SU-DHL-6 (cell line): ENCODE results near the gene ZDHHC18.

Source experiments
- H2AFZ ChIP-seq: fragments of 200-600 bp; sonication (generic); 2 replicates; pipeline ENCODE4 v1.6.1; 2014; ENCODE audit warnings: low read depth, mild to moderate bottlenecking, moderate library complexity, mixed read lengths, antibody characterized with exemption, low read length; ENCODE audit not compliant: severe bottlenecking
- H3F3A ChIP-seq: fragments of 200-600 bp; shearing (Covaris generic); 2 replicates; pipeline ENCODE4 v1.6.0; 2016; ENCODE audit warnings: antibody characterized with exemption, mild to moderate bottlenecking; ENCODE audit not compliant: insufficient read depth
- H3K27ac ChIP-seq: fragments of 200-600 bp; sonication (generic); 2 replicates; pipeline ENCODE4 v1.5.1; 2016; ENCODE audit warnings: low read depth, mild to moderate bottlenecking, low read length, moderate library complexity, mixed read lengths
- H3K27me3 ChIP-seq: fragments of 200-600 bp; sonication (generic), shearing (Covaris generic); 2 replicates; pipeline ENCODE4 v1.6.0; 2014; ENCODE audit warnings: mild to moderate bottlenecking, low read length
- H3K36me3 ChIP-seq: fragments of 200-600 bp; sonication (generic); 2 replicates; pipeline ENCODE4 v1.6.1; 2014; ENCODE audit warnings: mild to moderate bottlenecking, low read length, mixed read lengths
- H3K4me2 ChIP-seq: fragments of 300-600, 200-600 bp; shearing (Covaris generic), sonication (generic); 2 replicates; pipeline ENCODE4 v1.6.0; 2014; ENCODE audit warnings: low read length, low read depth, mild to moderate bottlenecking; ENCODE audit not compliant: poor library complexity, severe bottlenecking
- H3K4me3 ChIP-seq: fragments of 200-600 bp; sonication (generic); 2 replicates; pipeline ENCODE4 v1.5.1; 2014; ENCODE audit warnings: antibody characterized with exemption, low read length, mild to moderate bottlenecking, mixed read lengths; ENCODE audit not compliant: insufficient read depth, poor library complexity, severe bottlenecking
- H3K79me2 ChIP-seq: fragments of 200-600 bp; sonication (generic); 2 replicates; pipeline ENCODE4 v1.6.1; 2014; ENCODE audit warnings: mild to moderate bottlenecking, low read length, moderate library complexity; ENCODE audit not compliant: insufficient read depth
- H3K9ac ChIP-seq: fragments of 200-600 bp; sonication (generic); 2 replicates; pipeline ENCODE4 v1.7.0; 2014; ENCODE audit warnings: mild to moderate bottlenecking, low read length
- H3K9me2 ChIP-seq: fragments of 200-600 bp; sonication (generic); replicated peaks from 2 replicates; pipeline ENCODE4 v1.6.1; 2014; ENCODE audit warnings: low read length; ENCODE audit not compliant: insufficient read depth
- H3K9me3 ChIP-seq: fragments of 200-600 bp; sonication (generic); 2 replicates; pipeline ENCODE4 v1.6.1; 2014; ENCODE audit warnings: low read length, mixed read lengths; ENCODE audit not compliant: insufficient read depth
- H4K20me1 ChIP-seq: fragments of 200-600 bp; sonication (generic); 2 replicates; pipeline ENCODE4 v1.6.1; 2014; ENCODE audit warnings: low read depth, mild to moderate bottlenecking, antibody characterized with exemption, low read length, moderate library complexity, mixed read lengths
- EZH2phosphoT487 ChIP-seq: fragments of 200-600 bp; sonication (generic), shearing (Covaris generic); conservative IDR thresholded peaks from 2 replicates; pipeline ENCODE4 v1.6.1; 2018; ENCODE audit warnings: mild to moderate bottlenecking, antibody characterized with exemption, low read length, moderate library complexity, mixed read lengths
- TF ChIP-seq, protein P1 (sequence below): fragments of 200-600 bp; sonication (generic); IDR thresholded peaks from one replicate; pipeline ENCODE4 v1.5.1; 2017; ENCODE audit warnings: antibody characterized with exemption, mild to moderate bottlenecking, low read length, moderate library complexity; ENCODE audit not compliant: insufficient read depth, poor library complexity, severe bottlenecking

ZDHHC18 gene

DNA sequence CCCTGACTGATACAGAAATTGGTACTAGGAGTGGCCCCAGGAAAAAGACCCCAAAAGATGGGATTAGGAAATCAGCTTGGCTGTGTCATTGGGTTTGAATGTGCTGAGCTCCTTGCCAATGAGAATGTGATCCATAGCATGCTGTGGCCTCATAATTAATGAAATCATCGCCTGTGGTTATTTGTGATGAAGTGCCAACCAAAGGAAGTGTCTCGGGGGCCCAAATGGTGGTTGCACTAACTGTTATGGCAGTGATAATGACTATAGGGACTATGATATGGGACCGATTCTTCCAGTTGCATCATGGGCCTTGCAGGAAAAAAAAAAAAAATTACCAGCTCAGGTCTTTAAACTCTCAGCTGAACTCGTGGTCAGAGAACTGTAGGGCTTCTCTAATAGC is 15.4 kb upstream of the ZDHHC18 start:
- H3K27ac ChIP-seq = no peak overlapping the region
- H3K9ac ChIP-seq = no peak overlapping the region
- H3K79me2 ChIP-seq = no peaks in the 10 kb centered on the region
- no peaks in the 10 kb centered on the region for H3F3A ChIP-seq
- no peaks in the 10 kb centered on the region for H4K20me1 ChIP-seq
- H3K27me3 ChIP-seq = no peaks in the 10 kb centered on the region
- H2AFZ ChIP-seq = no peak overlapping the region
- H3K4me3 ChIP-seq = no peak overlapping the region
- no peaks in the 10 kb centered on the region for H3K36me3 ChIP-seq
- TF ChIP-seq, protein P1, sequence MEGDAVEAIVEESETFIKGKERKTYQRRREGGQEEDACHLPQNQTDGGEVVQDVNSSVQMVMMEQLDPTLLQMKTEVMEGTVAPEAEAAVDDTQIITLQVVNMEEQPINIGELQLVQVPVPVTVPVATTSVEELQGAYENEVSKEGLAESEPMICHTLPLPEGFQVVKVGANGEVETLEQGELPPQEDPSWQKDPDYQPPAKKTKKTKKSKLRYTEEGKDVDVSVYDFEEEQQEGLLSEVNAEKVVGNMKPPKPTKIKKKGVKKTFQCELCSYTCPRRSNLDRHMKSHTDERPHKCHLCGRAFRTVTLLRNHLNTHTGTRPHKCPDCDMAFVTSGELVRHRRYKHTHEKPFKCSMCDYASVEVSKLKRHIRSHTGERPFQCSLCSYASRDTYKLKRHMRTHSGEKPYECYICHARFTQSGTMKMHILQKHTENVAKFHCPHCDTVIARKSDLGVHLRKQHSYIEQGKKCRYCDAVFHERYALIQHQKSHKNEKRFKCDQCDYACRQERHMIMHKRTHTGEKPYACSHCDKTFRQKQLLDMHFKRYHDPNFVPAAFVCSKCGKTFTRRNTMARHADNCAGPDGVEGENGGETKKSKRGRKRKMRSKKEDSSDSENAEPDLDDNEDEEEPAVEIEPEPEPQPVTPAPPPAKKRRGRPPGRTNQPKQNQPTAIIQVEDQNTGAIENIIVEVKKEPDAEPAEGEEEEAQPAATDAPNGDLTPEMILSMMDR = no peak
- no peak for TF ChIP-seq EZH2phosphoT487
- H3K9me2 ChIP-seq = no peaks in the 10 kb centered on the region
- H3K4me2 ChIP-seq = no peak overlapping the region
- H3K9me3 ChIP-seq = no peaks in the 10 kb centered on the region

DNA sequence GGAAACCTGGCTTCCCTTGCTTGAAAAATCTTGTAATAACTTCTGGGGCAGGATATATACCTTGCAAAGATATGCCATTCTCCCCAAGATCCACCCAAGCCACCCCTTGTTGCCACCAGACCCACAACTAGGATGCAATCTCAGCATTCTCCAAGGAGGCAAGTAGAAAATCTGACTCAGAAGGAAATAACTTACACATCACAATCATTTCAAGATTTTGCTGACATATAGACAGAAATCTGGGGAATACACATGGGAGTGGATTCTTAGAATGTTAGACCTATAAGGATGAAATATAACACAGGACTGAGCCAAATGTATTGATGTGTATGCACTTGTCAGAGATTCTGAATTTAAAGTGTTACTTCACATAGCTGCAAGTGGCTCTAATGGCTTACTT is 14.8 kb upstream of the ZDHHC18 start:
- Histone ChIP-seq H3K9ac (no peak overlapping the region), H3K27me3 (no peaks in the 10 kb centered on the region), H3K9me3 (no peaks in the 10 kb centered on the region), H3K36me3 (no peaks in the 10 kb centered on the region), H3K9me2 (no peaks in the 10 kb centered on the region), H3K27ac (no peak overlapping the region), H4K20me1 (no peaks in the 10 kb centered on the region), H3F3A (no peaks in the 10 kb centered on the region), H2AFZ (no peak overlapping the region), H3K4me3 (no peak overlapping the region), H3K79me2 (no peaks in the 10 kb centered on the region), H3K4me2 (no peak overlapping the region)
- TF ChIP-seq EZH2phosphoT487 = no peak
- TF ChIP-seq, protein P1 = no peak

DNA sequence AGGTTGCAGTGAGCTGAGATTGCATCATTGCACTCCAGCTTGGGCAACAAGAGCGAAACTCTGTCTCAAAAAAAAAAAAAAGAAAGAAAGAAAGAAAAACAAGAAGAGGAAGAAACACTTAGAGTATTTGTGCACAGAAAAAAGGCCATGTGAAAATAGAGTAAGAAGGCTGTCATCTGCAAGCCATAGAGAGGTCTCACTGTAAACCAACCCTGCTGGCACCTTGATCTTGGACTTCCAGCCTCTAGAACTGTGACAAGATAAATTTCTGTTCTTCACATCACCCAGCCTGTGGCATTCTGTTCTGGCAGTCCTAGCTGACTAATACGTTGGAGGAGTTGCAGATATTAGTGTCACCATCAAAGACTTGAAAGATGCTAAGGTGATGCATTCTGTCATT is 12.1 kb upstream of the ZDHHC18 start:
- Histone ChIP-seq H3K9me3 (no peaks in the 10 kb centered on the region), H3K79me2 (no peaks in the 10 kb centered on the region), H3K9ac (no peak overlapping the region), H2AFZ (no peak overlapping the region), H3F3A (no peaks in the 10 kb centered on the region), H3K9me2 (no peaks in the 10 kb centered on the region), H3K27ac (no peak overlapping the region), H3K4me3 (no peak overlapping the region), H3K36me3 (no peaks in the 10 kb centered on the region), H4K20me1 (no peaks in the 10 kb centered on the region), H3K27me3 (no peaks in the 10 kb centered on the region), H3K4me2 (no peak overlapping the region)
- TF ChIP-seq EZH2phosphoT487 = no peak
- TF ChIP-seq, protein P1 = no peak

DNA sequence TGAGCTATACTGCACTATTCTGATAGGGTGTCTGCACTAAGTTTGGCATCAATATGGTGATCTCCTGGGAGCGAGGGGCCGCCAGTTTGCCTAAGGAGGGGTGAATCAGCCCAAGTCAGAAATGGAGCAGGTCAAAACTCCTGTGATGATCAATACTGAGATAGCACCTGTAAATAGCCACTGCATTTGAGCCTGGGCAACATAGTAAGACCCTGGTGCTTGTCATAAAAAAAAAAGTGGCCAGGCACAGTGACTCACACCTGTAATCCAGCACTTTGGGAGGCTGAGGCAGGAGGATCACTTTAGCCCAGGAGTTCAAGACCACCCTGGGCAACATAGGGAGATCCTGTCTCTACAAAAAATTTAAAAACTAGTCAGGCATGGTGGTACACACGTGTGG is 11.6 kb upstream of the ZDHHC18 start:
- Histone ChIP-seq H3K4me2 (no peak overlapping the region), H2AFZ (no peak overlapping the region), H3K9me2 (no peaks in the 10 kb centered on the region), H3K9ac (no peak overlapping the region), H3K27me3 (no peaks in the 10 kb centered on the region), H3K79me2 (no peaks in the 10 kb centered on the region), H3K4me3 (no peak overlapping the region), H3F3A (no peaks in the 10 kb centered on the region), H3K9me3 (no peaks in the 10 kb centered on the region), H4K20me1 (no peaks in the 10 kb centered on the region), H3K36me3 (no peaks in the 10 kb centered on the region), H3K27ac (no peak overlapping the region)
- TF ChIP-seq, protein P1 = no peak
- TF ChIP-seq EZH2phosphoT487 = no peak
